NCI-H1436 treated with DMSO at 0.1 percent for 48 hours (cell line): ENCODE measurements around the gene MYH11.
"Not testable (repeated sequence)": the region's sequence is repeated elsewhere in the genome, so short reads cannot be mapped to it uniquely, and the experiment has no call there.

Source experiments
- DNase-seq: peaks from one replicate; lab custom pipeline; 2025; lab: John Stamatoyannopoulos, UW

Gene MYH11

GRCh38 chr16:15876503-15876902, 19.7 kb upstream of the MYH11 start:
- DNase-seq: no peak

- DNase-seq: no peak
Observed at GRCh38 chr16:15874745-15875314, 18.0 kb upstream of the MYH11 start.

GRCh38 chr16:15873737-15874136, 16.9 kb upstream of the MYH11 start:
- DNase-seq: no peak

- no peak for DNase-seq
Observed at GRCh38 chr16:15873301-15873700, 16.5 kb upstream of the MYH11 start.

- DNase-seq: no peak
Observed at GRCh38 chr16:15870011-15870410, 13.2 kb upstream of the MYH11 start.

- DNase-seq: no peak
Observed at GRCh38 chr16:15866451-15866850, 9.6 kb upstream of the MYH11 start.

GRCh38 chr16:15865742-15866141, 8.9 kb upstream of the MYH11 start:
- DNase-seq: no peak

- no peak for DNase-seq
Observed at GRCh38 chr16:15864939-15865338, 8.1 kb upstream of the MYH11 start.

- no peak for DNase-seq
Observed at GRCh38 chr16:15861996-15862395, 5.2 kb upstream of the MYH11 start.

GRCh38 chr16:15858921-15859668, 2.3 kb upstream of the MYH11 start:
- DNase-seq: no peak

- DNase-seq: no peak
Observed at GRCh38 chr16:15857724-15858560, 1.1 kb upstream of the MYH11 start.

GRCh38 chr16:15856182-15856581, 646 bp downstream of the MYH11 start:
- DNase-seq: no peak

GRCh38 chr16:15855704-15856003, 1.2 kb downstream of the MYH11 start:
- no peak for DNase-seq

- no peak for DNase-seq
Observed at GRCh38 chr16:15854906-15855703, 1.7 kb downstream of the MYH11 start.

- no peak for DNase-seq
Observed at GRCh38 chr16:15854061-15854460, 2.8 kb downstream of the MYH11 start.

GRCh38 chr16:15853021-15853420, 3.8 kb downstream of the MYH11 start:
- no peak for DNase-seq

GRCh38 chr16:15850555-15850954, 6.3 kb downstream of the MYH11 start:
- not testable (repeated sequence) for DNase-seq

GRCh38 chr16:15849209-15849981, 7.4 kb downstream of the MYH11 start:
- DNase-seq: no peak

GRCh38 chr16:15847611-15848175, 9.1 kb downstream of the MYH11 start:
- DNase-seq: no peak

GRCh38 chr16:15846510-15846909, 10.3 kb downstream of the MYH11 start:
- DNase-seq: no peak

GRCh38 chr16:15843635-15844279, 13.1 kb downstream of the MYH11 start:
- DNase-seq: no peak
